ENCODE measurements around the gene EML1.

The EML1 gene

GRCh38 chr14:99878563-99878962 lies 85.3 kb downstream of the EML1 start:
- no peak for DNase-seq (ENCODE audit: low read depth)
- H3K4me3 ChIP-seq (ENCODE audit: control insufficient read depth, low read depth, low read length): no peak overlapping the region
- TF ChIP-seq CTCF (IDR thresholded peaks at IDR 0.05; ENCODE audit: control insufficient read depth, insufficient read depth, low read depth, low read length, missing control alignments): no peak

- peak; percentile 85 for DNase-seq (ENCODE audit: low read depth)
- H3K4me3 ChIP-seq (ENCODE audit: control insufficient read depth, low read depth, low read length): no peak overlapping the region
- no peak for TF ChIP-seq CTCF (IDR thresholded peaks at IDR 0.05; ENCODE audit: control insufficient read depth, insufficient read depth, low read depth, low read length, missing control alignments)
These were observed 86.4 kb downstream of the EML1 start for GRCh38 chr14:99879401-99880295.

- no peak for TF ChIP-seq CTCF (IDR thresholded peaks at IDR 0.05; ENCODE audit: control insufficient read depth, insufficient read depth, low read depth, low read length, missing control alignments)
- no peak overlapping the region for H3K4me3 ChIP-seq (ENCODE audit: control insufficient read depth, low read depth, low read length)
- DNase-seq (ENCODE audit: low read depth): no peak
These were observed 87.6 kb downstream of the EML1 start for GRCh38 chr14:99880651-99881420.

- H3K4me3 ChIP-seq (ENCODE audit: control insufficient read depth, low read depth, low read length): no peak overlapping the region
- no peak for DNase-seq (ENCODE audit: low read depth)
- TF ChIP-seq CTCF (IDR thresholded peaks at IDR 0.05; ENCODE audit: control insufficient read depth, insufficient read depth, low read depth, low read length, missing control alignments): no peak
These were observed 90.8 kb downstream of the EML1 start for GRCh38 chr14:99883866-99884650.

GRCh38 chr14:99884834-99885648 lies 91.8 kb downstream of the EML1 start:
- TF ChIP-seq CTCF (IDR thresholded peaks at IDR 0.05; ENCODE audit: control insufficient read depth, insufficient read depth, low read depth, low read length, missing control alignments): peak; percentile 61
- DNase-seq (ENCODE audit: low read depth): peak; percentile 50
- H3K4me3 ChIP-seq (ENCODE audit: control insufficient read depth, low read depth, low read length): no peak overlapping the region

GRCh38 chr14:99885649-99885958 lies 92.4 kb downstream of the EML1 start:
- DNase-seq (ENCODE audit: low read depth): no peak
- TF ChIP-seq CTCF (IDR thresholded peaks at IDR 0.05; ENCODE audit: control insufficient read depth, insufficient read depth, low read depth, low read length, missing control alignments): no peak
- no peak overlapping the region for H3K4me3 ChIP-seq (ENCODE audit: control insufficient read depth, low read depth, low read length)

All from AG09309 (cell line).